Nucleus accumbens (tissue), 56 donors: ENCODE data around the gene FAM168B.
"Not testable (repeated sequence)": the region's sequence is repeated elsewhere in the genome, so short reads cannot be mapped to it uniquely, and the experiment has no call there.

Source experiments
- DNase-seq, 56 donors: peaks; one replicate each; lab custom pipeline; 2025; lab: John Stamatoyannopoulos, UW

FAM168B gene, protein sequence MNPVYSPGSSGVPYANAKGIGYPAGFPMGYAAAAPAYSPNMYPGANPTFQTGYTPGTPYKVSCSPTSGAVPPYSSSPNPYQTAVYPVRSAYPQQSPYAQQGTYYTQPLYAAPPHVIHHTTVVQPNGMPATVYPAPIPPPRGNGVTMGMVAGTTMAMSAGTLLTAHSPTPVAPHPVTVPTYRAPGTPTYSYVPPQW

GRCh38 chr2:131093006-131093695 lies at the start of gene FAM168B:
Gene FAM168B (minus strand): TSS chr2:131093460. CDS start chr2:131082646, 10,814 bp downstream.
- DNase-seq: peak in 55 of 56 donors; percentile 13 to 93 (median 81)

- no peak for DNase-seq
Observed at GRCh38 chr2:131142849-131143248, 49.6 kb upstream of the FAM168B start.

DNA sequence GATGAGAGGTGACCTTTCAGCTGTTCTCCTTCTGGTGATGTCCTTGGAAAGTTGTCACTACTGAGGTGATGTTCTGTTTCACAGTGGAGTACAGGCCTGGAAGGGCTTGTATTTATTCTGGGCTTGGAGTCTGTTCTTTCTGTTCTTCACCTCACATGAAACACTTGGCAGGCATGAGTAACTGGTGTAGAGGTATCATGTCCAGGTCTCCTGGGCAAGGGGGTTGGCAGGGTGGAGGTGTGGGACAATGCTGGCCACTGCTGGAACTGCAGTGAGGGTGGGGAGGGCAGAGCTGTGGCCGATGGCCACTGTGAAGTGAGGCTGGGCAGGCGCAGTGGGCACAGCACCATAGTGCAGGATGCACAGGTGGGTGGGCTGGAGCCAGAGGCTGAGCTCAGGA lies 47.3 kb upstream of the FAM168B start:
- DNase-seq: no peak

- no peak for DNase-seq
Observed at GRCh38 chr2:131132729-131133128, 39.5 kb upstream of the FAM168B start.

- DNase-seq: no peak
Observed at GRCh38 chr2:131130298-131130596, 37.0 kb upstream of the FAM168B start.

- no peak for DNase-seq
Observed at GRCh38 chr2:131127981-131128380, 34.7 kb upstream of the FAM168B start.

DNA sequence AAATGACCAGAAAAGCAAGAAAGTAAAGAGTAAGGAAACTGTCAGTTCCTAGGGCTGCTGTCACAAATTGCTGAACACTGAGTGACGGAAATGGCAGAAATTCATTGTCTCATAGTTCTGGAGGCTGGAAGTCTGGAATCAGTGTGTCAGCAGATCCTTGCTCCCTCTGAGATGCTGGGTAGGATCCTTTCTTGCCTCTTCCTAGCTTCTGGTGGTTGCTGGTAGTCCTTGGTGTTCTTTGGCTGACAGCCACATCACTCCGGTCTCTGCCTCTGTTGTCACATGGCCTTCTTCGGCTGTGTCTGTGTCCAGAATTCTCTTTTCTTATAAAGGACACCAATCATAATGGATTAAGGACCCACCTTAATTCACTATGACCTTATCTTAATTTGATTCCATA lies 33.8 kb upstream of the FAM168B start:
- peak in 15 of 56 donors; percentile 4 to 45 (median 13) for DNase-seq

- no peak for DNase-seq
Observed at GRCh38 chr2:131126436-131126835, 33.2 kb upstream of the FAM168B start.

- DNase-seq: peak in 2 of 56 donors; percentile 10 to 12
Observed at GRCh38 chr2:131125195-131125757, 32.0 kb upstream of the FAM168B start.

- DNase-seq: no peak
Observed at GRCh38 chr2:131123192-131123591, 29.9 kb upstream of the FAM168B start.

- DNase-seq: no peak
Observed at GRCh38 chr2:131122496-131122895, 29.2 kb upstream of the FAM168B start.

DNA sequence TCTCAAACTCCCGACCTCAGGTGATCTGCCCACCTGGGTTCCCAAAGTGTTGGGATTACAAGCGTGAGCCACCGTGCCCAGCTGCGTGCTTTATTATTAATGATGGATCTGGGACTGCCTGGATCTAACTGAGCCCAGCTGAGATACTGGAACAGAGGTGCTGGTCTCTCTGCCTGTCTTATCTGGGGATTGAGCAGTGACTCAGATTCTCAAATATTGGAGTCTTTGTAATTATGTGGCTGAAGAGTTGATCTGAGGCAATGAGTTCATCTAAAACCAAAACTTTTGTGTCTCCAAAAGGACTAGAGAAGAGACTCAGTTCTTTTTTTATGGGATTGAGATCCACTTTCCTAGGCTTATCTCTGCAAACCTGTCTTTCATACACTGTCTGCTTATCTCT lies 28.2 kb upstream of the FAM168B start:
- no peak for DNase-seq

DNA sequence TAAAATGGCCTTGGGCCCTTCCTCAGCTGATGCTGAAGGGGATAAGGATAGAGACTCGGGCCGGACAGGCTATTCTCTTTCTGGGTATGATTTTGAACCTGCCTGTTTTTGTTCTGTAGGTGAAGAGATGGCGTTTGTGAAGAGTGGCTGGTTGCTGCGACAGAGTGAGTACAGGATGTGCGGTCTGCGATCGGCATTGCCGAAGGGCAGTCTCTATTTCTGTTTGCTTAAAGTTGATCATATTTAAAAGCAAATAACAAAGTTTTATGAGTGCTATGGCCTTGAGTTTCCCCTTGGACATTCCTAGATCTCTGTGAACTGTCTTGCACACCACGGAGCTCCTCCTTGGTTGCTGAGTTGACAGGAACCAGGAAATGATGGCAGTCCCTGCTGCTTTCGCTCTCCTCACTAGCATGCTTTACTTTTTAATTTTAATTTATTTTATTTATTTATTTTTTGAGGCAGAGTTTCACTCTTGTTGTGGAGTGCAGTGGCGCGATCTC lies 27.6 kb upstream of the FAM168B start:
- DNase-seq: no peak

DNA sequence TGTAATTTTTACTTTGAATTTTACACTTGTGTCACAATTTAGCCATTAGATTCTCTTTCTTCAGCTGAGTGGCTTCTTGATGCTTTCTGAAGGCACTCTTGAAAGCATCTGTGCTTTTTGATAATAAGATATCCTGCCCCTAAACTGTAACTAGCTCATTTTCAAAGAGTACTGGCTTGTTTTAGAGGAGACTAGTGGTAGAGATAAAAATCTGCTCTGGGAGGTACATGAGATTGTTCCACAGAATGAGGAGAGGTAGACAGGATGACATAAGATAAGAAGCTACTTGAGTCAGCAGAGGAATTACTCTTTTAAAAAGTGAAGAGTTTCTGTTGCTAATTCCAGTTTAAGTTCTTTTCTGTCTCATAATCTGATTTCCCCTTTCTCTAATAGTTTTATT lies 22.5 kb upstream of the FAM168B start:
- no peak for DNase-seq

DNA sequence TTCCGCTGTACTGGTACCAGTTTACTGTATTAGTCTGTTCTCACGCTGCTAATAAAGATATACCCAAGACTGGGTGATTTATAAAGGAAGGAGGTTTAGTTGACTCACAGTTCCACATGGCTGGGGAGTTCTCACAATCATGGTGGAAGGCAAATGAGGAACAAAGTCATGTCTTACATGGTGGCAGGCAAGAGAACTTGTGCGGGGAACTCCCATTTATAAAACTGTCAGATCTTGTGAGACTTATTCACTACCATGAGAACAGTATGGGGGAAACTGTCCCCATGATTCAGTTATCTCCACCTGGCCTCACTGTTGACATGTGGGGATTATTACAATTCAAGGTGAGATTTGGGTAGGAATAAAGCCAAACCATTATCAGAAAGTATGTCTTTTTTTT lies 21.7 kb upstream of the FAM168B start:
- not testable (repeated sequence) for DNase-seq

- no peak for DNase-seq
Observed at GRCh38 chr2:131113566-131114227, 20.4 kb upstream of the FAM168B start.

DNA sequence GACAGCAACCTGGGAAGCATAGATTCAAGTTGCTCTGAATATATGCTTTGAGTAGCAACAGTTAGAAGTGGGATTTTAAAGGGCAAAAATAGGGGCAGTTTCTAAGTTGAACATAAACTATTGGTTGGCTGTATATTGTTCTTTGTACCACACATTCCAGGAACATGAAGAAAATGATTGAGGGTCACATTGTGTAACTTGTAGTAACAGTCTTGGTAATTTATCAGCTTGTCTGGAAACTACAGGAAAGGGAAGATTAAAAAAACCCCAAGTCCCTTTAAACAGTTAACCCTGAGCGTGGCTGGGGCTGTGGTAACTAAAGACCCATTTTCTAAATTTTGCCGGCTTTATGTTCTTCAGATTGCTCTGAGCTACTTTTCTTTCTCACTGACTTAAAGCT lies 19.3 kb upstream of the FAM168B start:
- DNase-seq: no peak

DNA sequence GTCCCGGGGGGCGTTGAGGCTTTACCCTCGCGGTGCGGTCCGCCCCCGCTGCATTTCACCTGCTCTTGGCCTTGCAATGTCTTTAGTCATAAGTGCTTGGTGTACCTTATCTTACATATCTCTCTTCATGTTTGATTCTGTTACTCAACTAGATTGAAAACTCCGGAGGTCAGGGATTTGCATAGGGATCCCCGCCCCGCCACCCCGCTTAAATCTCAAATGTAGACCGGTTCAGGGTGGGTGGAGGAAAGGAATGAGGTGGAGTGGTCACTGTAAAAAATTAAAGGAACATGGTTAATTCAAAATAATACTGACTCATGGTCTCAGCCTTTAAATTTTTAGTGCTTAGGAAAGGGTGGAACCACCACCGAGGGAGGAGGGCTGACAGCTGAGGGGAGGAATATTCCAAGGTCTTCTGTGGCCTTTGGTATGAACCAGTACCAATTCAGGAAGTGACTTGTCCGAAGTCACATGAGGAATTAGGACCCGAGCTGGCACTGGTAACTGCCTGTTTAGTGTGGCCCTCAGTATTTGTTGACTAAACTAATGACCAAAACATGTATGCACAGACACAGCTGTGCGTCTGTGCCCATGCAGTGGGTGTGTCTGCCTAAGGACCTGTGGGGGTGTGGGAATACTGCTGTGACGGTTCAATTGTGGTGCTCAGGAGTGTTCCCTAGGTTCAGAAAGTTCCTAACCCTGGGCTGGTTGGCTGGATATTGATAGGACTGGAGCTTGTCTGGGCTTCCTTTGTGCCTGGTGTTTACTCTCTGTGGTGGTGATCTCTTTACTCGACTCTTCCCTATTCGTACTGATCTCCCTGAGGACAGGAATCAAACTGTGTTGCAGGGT lies 12.9 kb upstream of the FAM168B start:
- DNase-seq: peak in 6 of 56 donors; percentile 4 to 41 (median 25)

GRCh38 chr2:131105156-131105949 lies 12.1 kb upstream of the FAM168B start, which contains the start of gene PLEKHB2:
Gene PLEKHB2 (plus strand): TSS chr2:131105336. CDS start chr2:131120942, 15,606 bp downstream.
- peak; percentile 5 to 95 (median 88) for DNase-seq
